ENCODE data around the gene SASH1.

The SASH1 gene

GRCh38 chr6:148448369-148449012 lies 105.9 kb downstream of the SASH1 start (continued):
- TF ChIP-seq, protein P1, sequence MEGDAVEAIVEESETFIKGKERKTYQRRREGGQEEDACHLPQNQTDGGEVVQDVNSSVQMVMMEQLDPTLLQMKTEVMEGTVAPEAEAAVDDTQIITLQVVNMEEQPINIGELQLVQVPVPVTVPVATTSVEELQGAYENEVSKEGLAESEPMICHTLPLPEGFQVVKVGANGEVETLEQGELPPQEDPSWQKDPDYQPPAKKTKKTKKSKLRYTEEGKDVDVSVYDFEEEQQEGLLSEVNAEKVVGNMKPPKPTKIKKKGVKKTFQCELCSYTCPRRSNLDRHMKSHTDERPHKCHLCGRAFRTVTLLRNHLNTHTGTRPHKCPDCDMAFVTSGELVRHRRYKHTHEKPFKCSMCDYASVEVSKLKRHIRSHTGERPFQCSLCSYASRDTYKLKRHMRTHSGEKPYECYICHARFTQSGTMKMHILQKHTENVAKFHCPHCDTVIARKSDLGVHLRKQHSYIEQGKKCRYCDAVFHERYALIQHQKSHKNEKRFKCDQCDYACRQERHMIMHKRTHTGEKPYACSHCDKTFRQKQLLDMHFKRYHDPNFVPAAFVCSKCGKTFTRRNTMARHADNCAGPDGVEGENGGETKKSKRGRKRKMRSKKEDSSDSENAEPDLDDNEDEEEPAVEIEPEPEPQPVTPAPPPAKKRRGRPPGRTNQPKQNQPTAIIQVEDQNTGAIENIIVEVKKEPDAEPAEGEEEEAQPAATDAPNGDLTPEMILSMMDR (tag by site-specific recombination; IDR thresholded peaks at IDR 0.05) = no peak
- TF ChIP-seq ZNF133 (tag by site-specific recombination; IDR thresholded peaks at IDR 0.05) (no peak), ZNF391 (tag by site-specific recombination; IDR thresholded peaks at IDR 0.05; ENCODE audit: borderline replicate concordance, low read depth) (no peak), SALL2 (tag by site-specific recombination; IDR thresholded peaks at IDR 0.05; ENCODE audit: borderline replicate concordance) (no peak), ZBTB17 (tag by site-specific recombination; IDR thresholded peaks at IDR 0.05) (no peak)

DNA sequence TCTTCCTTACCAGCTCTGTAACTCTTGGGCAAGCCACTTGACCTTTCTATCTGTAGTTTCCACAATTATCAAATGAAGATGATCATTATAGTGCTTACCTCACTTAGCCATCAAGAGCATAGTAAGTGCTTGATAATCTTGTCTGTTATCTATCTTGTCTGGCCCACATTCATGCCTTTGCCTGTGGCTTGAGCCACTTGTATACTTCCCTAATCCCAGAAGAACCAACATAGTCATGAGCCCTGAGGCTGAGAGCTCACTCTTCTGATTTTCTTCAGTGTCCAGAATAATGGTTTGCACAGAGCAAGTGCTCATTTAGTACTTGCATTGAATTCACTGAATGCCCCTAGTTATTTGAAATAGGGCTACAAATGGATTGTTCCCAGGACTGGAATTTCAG lies 108.2 kb downstream of the SASH1 start:
- CTCF ChIA-PET = interaction anchor here (0.6 to 1.8 kb wide), 2 partner anchors 14 to 576 kb away, joined by 6 to 8 read pairs; no protein-coding TSS in a partner anchor
- no peak overlapping the region for H3K27ac ChIP-seq (ENCODE audit: extremely low read depth, low read depth, low read length)
- TF ChIP-seq, protein P2, sequence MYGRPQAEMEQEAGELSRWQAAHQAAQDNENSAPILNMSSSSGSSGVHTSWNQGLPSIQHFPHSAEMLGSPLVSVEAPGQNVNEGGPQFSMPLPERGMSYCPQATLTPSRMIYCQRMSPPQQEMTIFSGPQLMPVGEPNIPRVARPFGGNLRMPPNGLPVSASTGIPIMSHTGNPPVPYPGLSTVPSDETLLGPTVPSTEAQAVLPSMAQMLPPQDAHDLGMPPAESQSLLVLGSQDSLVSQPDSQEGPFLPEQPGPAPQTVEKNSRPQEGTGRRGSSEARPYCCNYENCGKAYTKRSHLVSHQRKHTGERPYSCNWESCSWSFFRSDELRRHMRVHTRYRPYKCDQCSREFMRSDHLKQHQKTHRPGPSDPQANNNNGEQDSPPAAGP (tag by site-specific recombination; IDR thresholded peaks at IDR 0.05) = no peak
- TF ChIP-seq, protein P3, sequence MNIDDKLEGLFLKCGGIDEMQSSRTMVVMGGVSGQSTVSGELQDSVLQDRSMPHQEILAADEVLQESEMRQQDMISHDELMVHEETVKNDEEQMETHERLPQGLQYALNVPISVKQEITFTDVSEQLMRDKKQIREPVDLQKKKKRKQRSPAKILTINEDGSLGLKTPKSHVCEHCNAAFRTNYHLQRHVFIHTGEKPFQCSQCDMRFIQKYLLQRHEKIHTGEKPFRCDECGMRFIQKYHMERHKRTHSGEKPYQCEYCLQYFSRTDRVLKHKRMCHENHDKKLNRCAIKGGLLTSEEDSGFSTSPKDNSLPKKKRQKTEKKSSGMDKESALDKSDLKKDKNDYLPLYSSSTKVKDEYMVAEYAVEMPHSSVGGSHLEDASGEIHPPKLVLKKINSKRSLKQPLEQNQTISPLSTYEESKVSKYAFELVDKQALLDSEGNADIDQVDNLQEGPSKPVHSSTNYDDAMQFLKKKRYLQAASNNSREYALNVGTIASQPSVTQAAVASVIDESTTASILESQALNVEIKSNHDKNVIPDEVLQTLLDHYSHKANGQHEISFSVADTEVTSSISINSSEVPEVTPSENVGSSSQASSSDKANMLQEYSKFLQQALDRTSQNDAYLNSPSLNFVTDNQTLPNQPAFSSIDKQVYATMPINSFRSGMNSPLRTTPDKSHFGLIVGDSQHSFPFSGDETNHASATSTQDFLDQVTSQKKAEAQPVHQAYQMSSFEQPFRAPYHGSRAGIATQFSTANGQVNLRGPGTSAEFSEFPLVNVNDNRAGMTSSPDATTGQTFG (tag by site-specific recombination; IDR thresholded peaks at IDR 0.05; ENCODE audit: borderline replicate concordance) = no peak
- TF ChIP-seq ZNF398 (tag by site-specific recombination; IDR thresholded peaks at IDR 0.05) = no peak
- no peak overlapping the region for H3K4me3 ChIP-seq (ENCODE audit: low read depth, low read length)
- POLR2A ChIA-PET = no interaction called here
- H3K4me1 ChIP-seq (ENCODE audit: control insufficient read depth, insufficient read depth, low read length) = no peaks in the 10 kb centered on the region
- no peaks in the 10 kb centered on the region for H3K9me3 ChIP-seq (ENCODE audit: control insufficient read depth, insufficient read depth, low read depth, low read length)
- H3K36me3 ChIP-seq (ENCODE audit: control insufficient read depth in 2 of 2, insufficient read depth in 1 of 2, low read length in 2 of 2) = peaks cover 0 to 5% of the 10 kb centered on the region in 2 experiments; a peak in 1 of 3 replicates

GRCh38 chr6:148451690-148452089 lies 109.1 kb downstream of the SASH1 start:
- H3K4me1 ChIP-seq (ENCODE audit: control insufficient read depth, insufficient read depth, low read length) = no peaks in the 10 kb centered on the region
- no peak overlapping the region for H3K27ac ChIP-seq (ENCODE audit: extremely low read depth, low read depth, low read length)
- H3K4me3 ChIP-seq (ENCODE audit: low read depth, low read length) = no peak overlapping the region
- ChIA-PET POLR2A (no interaction called here), CTCF (interaction anchor here (1.8 kb wide), 1 partner anchor 13 kb away, joined by 8 read pairs; no protein-coding TSS in a partner anchor)
- no peaks in the 10 kb centered on the region for H3K9me3 ChIP-seq (ENCODE audit: control insufficient read depth, insufficient read depth, low read depth, low read length)
- H3K36me3 ChIP-seq (ENCODE audit: control insufficient read depth in 2 of 2, insufficient read depth in 1 of 2, low read length in 2 of 2) = peaks cover 0 to 5% of the 10 kb centered on the region in 2 experiments; a peak in 1 of 3 replicates
- TF ChIP-seq BCL6B (tag by site-specific recombination; IDR thresholded peaks at IDR 0.05) = no peak
- no peak for TF ChIP-seq ZNF704 (tag by site-specific recombination; IDR thresholded peaks at IDR 0.05)
- TF ChIP-seq ZNF239 (tag by site-specific recombination; IDR thresholded peaks at IDR 0.05) = no peak
- TF ChIP-seq, protein P4, sequence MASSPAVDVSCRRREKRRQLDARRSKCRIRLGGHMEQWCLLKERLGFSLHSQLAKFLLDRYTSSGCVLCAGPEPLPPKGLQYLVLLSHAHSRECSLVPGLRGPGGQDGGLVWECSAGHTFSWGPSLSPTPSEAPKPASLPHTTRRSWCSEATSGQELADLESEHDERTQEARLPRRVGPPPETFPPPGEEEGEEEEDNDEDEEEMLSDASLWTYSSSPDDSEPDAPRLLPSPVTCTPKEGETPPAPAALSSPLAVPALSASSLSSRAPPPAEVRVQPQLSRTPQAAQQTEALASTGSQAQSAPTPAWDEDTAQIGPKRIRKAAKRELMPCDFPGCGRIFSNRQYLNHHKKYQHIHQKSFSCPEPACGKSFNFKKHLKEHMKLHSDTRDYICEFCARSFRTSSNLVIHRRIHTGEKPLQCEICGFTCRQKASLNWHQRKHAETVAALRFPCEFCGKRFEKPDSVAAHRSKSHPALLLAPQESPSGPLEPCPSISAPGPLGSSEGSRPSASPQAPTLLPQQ (tag by site-specific recombination; IDR thresholded peaks at IDR 0.05) = no peak
- TF ChIP-seq ZNF658 (tag by site-specific recombination; IDR thresholded peaks at IDR 0.05) = no peak
- no peak for TF ChIP-seq ZNF221 (tag by site-specific recombination; IDR thresholded peaks at IDR 0.05; ENCODE audit: borderline replicate concordance)
- no peak for TF ChIP-seq ZFP3 (tag by site-specific recombination; IDR thresholded peaks at IDR 0.05; ENCODE audit: low read depth)
- no peak for TF ChIP-seq BCL11A (tag by site-specific recombination; IDR thresholded peaks at IDR 0.05; ENCODE audit: low read depth)
- no peak for TF ChIP-seq BCL11B (tag by site-specific recombination; IDR thresholded peaks at IDR 0.05; ENCODE audit: low read depth)
- no peak for TF ChIP-seq ZNF558 (tag by site-specific recombination; IDR thresholded peaks at IDR 0.05)
- TF ChIP-seq, protein P5, sequence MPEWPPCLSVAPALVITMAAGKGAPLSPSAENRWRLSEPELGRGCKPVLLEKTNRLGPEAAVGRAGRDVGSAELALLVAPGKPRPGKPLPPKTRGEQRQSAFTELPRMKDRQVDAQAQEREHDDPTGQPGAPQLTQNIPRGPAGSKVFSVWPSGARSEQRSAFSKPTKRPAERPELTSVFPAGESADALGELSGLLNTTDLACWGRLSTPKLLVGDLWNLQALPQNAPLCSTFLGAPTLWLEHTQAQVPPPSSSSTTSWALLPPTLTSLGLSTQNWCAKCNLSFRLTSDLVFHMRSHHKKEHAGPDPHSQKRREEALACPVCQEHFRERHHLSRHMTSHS (tag by site-specific recombination; IDR thresholded peaks at IDR 0.05) = no peak

Data from HEK293 (cell line).